NCI-H510A treated with DMSO at 0.1 percent for 48 hours (cell line): ENCODE results near the gene RAB11FIP2.

Experiments
- DNase-seq: peaks from one replicate; lab custom pipeline; 2025; lab: John Stamatoyannopoulos, UW

Gene RAB11FIP2

DNA sequence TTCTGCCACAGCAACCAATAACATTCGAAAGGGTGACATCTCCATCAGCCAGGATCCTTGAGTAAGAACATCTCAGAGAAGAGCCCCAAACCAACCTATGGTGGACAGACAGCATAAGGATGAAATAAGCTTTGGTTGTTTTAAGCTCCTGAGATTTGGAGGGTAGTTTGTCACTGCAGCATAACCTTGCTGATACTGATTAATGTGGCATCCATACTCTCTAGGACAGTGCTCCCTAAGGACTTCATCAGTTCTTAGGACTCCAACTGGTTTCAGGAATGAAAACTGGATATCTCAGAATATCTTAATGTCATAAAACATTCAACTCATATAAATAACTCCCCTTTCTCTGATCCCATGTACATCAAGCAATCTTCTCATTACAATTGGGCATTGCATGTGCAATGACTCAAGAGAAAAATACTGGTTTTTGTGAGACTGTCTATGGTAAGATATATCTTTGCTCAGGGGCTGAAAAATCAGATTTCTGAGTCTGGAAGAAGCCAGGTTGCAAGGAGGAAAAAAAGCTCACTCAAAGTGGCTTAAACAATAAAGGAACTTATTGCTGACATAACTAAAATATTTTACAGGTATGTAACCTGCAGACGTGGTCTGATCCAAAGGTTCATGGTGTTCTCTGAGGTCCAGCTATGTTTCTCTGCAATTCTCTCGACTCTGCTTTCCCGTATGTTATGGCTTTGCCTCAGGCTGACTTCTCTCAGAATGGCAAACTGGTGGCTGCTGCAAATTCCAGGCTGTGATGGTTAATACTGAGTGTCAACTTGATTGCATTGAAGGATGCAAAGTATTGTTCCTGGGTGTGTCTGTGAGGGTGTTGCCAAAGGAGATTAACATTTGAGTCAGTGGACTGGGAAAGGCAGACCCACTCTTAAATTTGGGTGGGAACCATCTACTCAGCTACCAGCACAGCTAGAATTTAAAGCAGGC, 65.7 kb downstream of the RAB11FIP2 start:
- no peak for DNase-seq

DNA sequence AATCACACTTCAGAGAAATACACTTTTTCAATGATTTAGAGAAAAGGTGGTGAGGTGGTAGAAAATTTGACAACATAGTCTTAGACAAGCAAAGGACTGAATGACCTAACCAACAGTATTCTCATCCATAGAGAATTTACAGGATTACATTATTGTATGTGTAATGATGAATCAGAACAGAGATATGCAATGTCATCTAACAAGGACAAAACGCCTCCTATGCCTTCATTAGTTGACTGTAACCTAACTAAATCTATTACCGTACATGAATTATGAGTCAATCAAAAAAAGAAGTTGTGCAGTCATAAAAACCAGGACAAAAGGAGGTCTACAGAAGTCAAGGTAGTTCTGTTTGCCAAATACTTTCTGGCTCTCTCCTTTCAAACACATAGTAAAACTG, 66.5 kb downstream of the RAB11FIP2 start:
- no peak for DNase-seq

- DNase-seq, result no peak
Measured at GRCh38 chr10:117972168-117972837, 74.4 kb downstream of the RAB11FIP2 start.

- no peak for DNase-seq
Measured at GRCh38 chr10:117970962-117971361, 75.8 kb downstream of the RAB11FIP2 start.

DNA sequence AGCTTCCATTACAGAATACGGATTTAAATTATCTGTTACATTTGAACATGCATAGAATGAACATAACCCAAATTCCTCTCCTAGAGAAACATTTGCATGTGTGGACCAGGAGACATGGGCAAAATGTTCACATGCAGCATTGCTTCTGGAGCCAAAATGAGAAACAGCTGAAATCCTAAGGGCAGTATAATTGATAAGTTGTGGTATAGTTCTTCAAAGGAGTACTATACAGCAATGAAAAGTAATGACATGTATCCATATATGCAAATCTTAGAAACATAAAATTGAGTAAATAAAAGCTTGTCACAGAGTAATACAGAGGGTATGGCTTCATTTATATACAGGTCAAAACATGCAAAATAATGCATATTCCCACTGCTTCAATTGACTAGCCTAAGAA, 77.1 kb downstream of the RAB11FIP2 start:
- DNase-seq, result no peak

DNA sequence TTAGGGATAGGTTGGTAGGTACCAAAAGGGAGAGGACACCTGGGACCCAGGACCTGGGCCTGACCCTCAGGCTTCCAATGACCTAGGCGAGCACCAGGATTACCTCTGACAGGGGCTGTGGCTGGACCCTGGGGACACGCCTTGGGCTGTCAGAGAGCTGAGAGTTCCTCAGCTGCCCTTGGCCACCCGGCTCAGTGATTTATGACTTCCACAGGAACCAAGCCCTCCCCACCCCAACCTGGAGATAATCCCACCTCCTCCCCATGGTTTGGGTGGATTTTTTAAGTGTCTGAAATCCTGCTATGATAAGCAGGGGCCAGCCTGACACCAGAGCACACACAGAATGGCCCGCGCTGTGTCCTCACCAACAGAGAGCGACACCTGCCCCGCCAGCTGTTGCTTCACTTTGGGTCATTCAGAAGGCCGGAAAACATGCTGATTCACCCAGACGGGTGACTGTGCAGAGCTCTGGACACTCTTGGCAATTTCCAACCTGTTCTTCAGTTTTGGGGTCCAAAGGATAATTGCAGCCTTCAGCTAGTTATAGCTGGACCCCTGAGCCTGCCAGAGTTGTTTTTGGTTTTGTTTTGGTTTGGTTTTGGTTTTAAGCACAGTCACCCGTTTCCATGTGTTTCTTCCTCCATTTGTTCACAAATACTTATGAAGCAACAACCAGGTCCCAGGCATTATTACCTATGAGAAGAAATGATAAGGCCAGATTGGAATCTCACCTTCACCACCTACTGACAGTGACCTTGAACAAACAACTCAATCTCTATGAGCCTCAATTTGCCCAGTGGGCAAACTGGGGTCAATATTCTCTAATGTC, 78.2 kb downstream of the RAB11FIP2 start:
- no peak for DNase-seq

DNA sequence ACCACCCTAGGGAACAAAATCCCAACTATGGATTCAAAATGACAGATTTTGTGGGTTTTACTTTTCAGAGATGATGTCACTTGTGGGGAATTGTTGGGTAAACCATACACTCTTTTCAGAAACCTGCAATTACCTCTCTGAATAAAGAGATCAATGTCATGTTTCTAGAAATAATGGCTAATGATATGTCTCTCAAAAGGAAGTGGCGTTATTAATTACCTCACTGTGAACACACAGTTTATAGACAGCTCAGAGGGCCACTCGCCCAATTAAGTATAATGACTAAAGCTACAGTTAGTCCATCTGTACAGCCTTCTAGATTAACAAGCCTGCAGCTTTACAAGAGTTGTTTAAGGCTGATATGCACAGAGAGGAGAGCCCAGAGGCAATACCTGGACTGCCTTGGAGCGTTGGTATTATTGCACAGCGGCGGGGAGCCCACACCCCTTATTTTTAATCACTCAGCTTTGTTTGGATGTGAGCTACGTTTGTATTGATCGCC, 79.5 kb downstream of the RAB11FIP2 start:
- no peak for DNase-seq

GRCh38 chr10:117965984-117966383, 80.8 kb downstream of the RAB11FIP2 start:
- no peak for DNase-seq

GRCh38 chr10:117964536-117964935, 82.2 kb downstream of the RAB11FIP2 start:
- no peak for DNase-seq

GRCh38 chr10:117960345-117960935, 86.3 kb downstream of the RAB11FIP2 start:
- no peak for DNase-seq

DNA sequence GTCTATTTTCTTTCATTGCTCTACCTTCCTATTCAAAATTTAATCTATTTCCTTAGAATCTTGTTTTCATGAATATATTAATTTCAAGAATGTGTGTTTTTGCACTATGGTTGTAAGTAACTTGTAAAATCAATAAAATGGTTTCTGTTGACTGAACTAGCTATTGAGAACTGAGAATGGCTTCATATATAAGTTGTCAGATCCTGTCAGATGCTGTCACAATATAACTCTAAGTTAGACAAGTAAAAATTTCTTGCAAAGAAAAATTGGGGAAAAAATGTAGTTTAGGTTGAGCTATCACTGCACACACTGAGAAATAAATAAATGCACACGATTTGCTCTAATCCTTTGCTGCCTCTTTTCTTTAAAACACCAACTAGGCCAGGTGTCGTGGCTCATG, 89.8 kb downstream of the RAB11FIP2 start:
- no peak for DNase-seq

DNA sequence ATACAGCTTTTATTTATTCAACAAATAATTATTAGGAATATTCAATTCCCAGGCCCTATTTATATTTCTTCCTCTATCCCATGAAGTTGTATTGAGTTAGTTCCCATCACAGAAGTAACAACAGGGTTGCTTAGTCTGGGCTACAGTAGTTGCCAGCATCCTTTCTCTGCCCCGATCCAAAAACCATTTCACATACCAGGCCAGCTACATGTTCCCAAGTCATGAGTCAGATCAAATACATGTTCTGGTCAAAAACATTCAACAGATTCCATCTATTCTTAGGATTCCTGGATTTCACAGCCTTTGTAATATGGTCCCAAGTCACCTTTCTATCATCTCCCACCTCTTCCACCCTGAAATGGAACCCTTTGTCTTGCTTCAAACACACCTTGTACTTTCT, 91.6 kb downstream of the RAB11FIP2 start:
- no peak for DNase-seq
